Keratinocyte (primary cell): ENCODE results near the gene LMNA. TPM values are rescaled to one million over a fixed set of nuclear protein-coding genes. Genes with fewer than 3 reads are reported as not detected.

Experiments
- DNase-seq: peaks from one replicate; pipeline ENCODE4 v3.0.0-alpha.2; 2011; ENCODE audit warnings: low read depth, missing footprints, low spot score
- FAIRE-seq: peaks from 2 replicates; lab custom pipeline; 2011; peaks lifted over from hg19 to GRCh38; lab: Jason Lieb, UNC
- H2AFZ ChIP-seq: 2 replicates; pipeline ENCODE4 v1.6.0; 2012; ENCODE audit warnings: low read length, control low read depth, inconsistent platforms; ENCODE audit not compliant: control insufficient read depth
- H3K27ac ChIP-seq: 2 replicates; pipeline ENCODE4 v1.5.1; 2011; ENCODE audit warnings: low read length; ENCODE audit not compliant: control insufficient read depth, insufficient read depth
- H3K27me3 ChIP-seq: 3 replicates; pipeline ENCODE4 v1.6.0; 2011; ENCODE audit warnings: low read length; ENCODE audit not compliant: control insufficient read depth, insufficient read depth; ENCODE audit errors: extremely low read depth
- H3K36me3 ChIP-seq, 2 experiments: 2 replicates in 1 of 2; 3 replicates in 1 of 2; pipeline ENCODE4 v1.5.1; 2011; ENCODE audit warnings: low read length in 2 of 2, mild to moderate bottlenecking in 1 of 2; ENCODE audit not compliant: control insufficient read depth in 2 of 2, insufficient read depth in 2 of 2; ENCODE audit errors: extremely low read depth in 1 of 2
- H3K4me1 ChIP-seq: 3 replicates; pipeline ENCODE4 v1.5.1; 2011; ENCODE audit warnings: low read length; ENCODE audit not compliant: control insufficient read depth, insufficient read depth; ENCODE audit errors: extremely low read depth
- H3K4me2 ChIP-seq: 3 replicates; pipeline ENCODE4 v1.6.0; 2011; ENCODE audit warnings: low read depth, low read length; ENCODE audit not compliant: control insufficient read depth, insufficient read depth; ENCODE audit errors: extremely low read depth
- H3K4me3 ChIP-seq, 3 experiments: fragments of 200-600 bp in 1 of 3; sonication (generic) in 1 of 3; 2 replicates in 2 of 3; 3 replicates in 1 of 3; pipeline ENCODE4 v1.5.1; 2011 to 2016; ENCODE audit warnings: low read length in 3 of 3, mild to moderate bottlenecking in 3 of 3, control low read depth in 2 of 3, inconsistent platforms in 1 of 3, low read depth in 1 of 3, mixed read lengths in 1 of 3, mixed run types in 1 of 3, moderate library complexity in 1 of 3; ENCODE audit not compliant: control insufficient read depth in 2 of 3, insufficient read depth in 2 of 3; ENCODE audit errors: extremely low read depth in 1 of 3
- H3K79me2 ChIP-seq: 2 replicates; pipeline ENCODE4 v1.6.0; 2012; ENCODE audit warnings: low read length; ENCODE audit not compliant: control insufficient read depth, insufficient read depth
- H3K9ac ChIP-seq: 3 replicates; pipeline ENCODE4 v1.6.0; 2011; ENCODE audit warnings: low read length; ENCODE audit not compliant: control insufficient read depth, insufficient read depth; ENCODE audit errors: extremely low read depth
- H3K9me1 ChIP-seq: 3 replicates; pipeline ENCODE4 v1.6.0; 2011; ENCODE audit warnings: low read length; ENCODE audit not compliant: control insufficient read depth, insufficient read depth; ENCODE audit errors: extremely low read depth
- H3K9me3 ChIP-seq: 2 replicates; pipeline ENCODE4 v1.5.1; 2012; ENCODE audit warnings: low read depth, low read length; ENCODE audit not compliant: control insufficient read depth
- H4K20me1 ChIP-seq: 3 replicates; pipeline ENCODE4 v1.6.0; 2011; ENCODE audit warnings: low read length; ENCODE audit not compliant: control insufficient read depth, insufficient read depth; ENCODE audit errors: extremely low read depth
- CTCF ChIP-seq, 3 experiments: IDR thresholded peaks in 1 of 3; conservative IDR thresholded peaks in 1 of 3; optimal IDR thresholded peaks in 1 of 3; 2 replicates in 2 of 3; 3 replicates in 1 of 3; pipeline versions ENCODE3 to v1.5.1; 2011; ENCODE audit warnings: low read length in 3 of 3, mild to moderate bottlenecking in 3 of 3, moderate library complexity in 2 of 3, control low read depth in 1 of 3, inconsistent platforms in 1 of 3; ENCODE audit not compliant: insufficient read depth in 2 of 3; ENCODE audit errors: extremely low read depth in 1 of 3
- EZH2 ChIP-seq: IDR thresholded peaks from one replicate; pipeline ENCODE4 v1.6.1; 2012; ENCODE audit warnings: inconsistent platforms, mild to moderate bottlenecking, low read length, moderate library complexity
- dilution Hi-C: fragments of 300-500 bp; cut with MboI; formaldehyde crosslinking; loops from one replicate; pipeline ENCODE4 v1.7.0; 2020; ENCODE audit warnings: low sequenced_read_pairs; ENCODE audit not compliant: extremely low pct_ligation_motif_present
- polyA plus RNA-seq, 5 experiments: library from polyadenylated mRNA; depleted of rRNA in 3 of 5; stranded (reverse) in 3 of 5; stranded (forward) in 1 of 5; unstranded in 1 of 5; fragments of >200 nt; gene quantifications; 1 replicate in 1 of 5; 2 replicates in 3 of 5; 3 replicates in 1 of 5; pipeline versions ENCODE4 v1.2.1 to v1.2.3, GENCODE V29; 2011 to 2012; ENCODE audit warnings: missing spikeins in 2 of 5, low read depth in 1 of 5, low replicate concordance in 1 of 5

LMNA gene
- polyA plus RNA-seq, 1 donor (not counting 4 experiments of a cell fraction or from before 2014, with no cell fraction given) = 444 TPM

GRCh38 chr1:156098784-156099183, 15.7 kb upstream of the LMNA start:
- FAIRE-seq = no peak
- H3K27ac ChIP-seq = no peak overlapping the region

DNA sequence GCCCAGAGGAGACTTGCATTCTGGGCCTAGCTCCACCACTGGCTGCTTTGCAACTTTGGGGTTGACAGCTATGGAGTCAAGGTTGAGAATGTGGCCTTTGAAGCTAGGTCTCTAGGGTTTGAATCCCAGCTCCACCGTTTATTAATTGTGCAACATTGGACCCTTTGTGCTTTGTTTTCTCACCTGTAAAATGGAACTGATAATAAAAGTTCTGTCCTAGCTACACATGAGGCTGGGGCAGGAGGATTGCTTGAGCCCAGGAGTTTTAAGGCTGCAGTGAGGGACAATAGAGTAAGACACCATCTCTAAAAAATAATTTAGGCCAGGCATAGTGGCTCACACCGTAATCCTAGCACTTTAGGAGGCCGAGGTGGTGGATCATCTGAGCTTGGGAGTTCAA, 15.2 kb upstream of the LMNA start:
- H3K4me3 ChIP-seq = no peak overlapping the region
- H3K4me2 ChIP-seq = no peak overlapping the region
- dilution Hi-C loops = no loop called here

More at GRCh38 chr1:156098784-156099183, 15.7 kb upstream of the LMNA start:
- no peaks in the 10 kb centered on the region for H3K36me3 ChIP-seq
- H4K20me1 ChIP-seq = no peaks in the 10 kb centered on the region
- peaks cover 2% of the 10 kb centered on the region for H3K9me1 ChIP-seq
- H3K79me2 ChIP-seq = no peaks in the 10 kb centered on the region
- no peak for DNase-seq
- H3K4me2 ChIP-seq = no peak overlapping the region
- H3K9ac ChIP-seq = no peak overlapping the region
- H3K4me3 ChIP-seq = no peak overlapping the region
- peaks cover 56% of the 10 kb centered on the region for H3K4me1 ChIP-seq
- TF ChIP-seq EZH2 (no peak), CTCF (optimal IDR thresholded peaks at IDR 0.05 in 1 of 3, IDR thresholded peaks at IDR 0.05 in 1 of 3, conservative IDR thresholded peaks at IDR 0.05 in 1 of 3; ENCODE audit: extremely low read depth in 1 of 3, insufficient read depth in 2 of 3, low read length in 3 of 3) (no peak)
- no peaks in the 10 kb centered on the region for H3K9me3 ChIP-seq
- dilution Hi-C loops = no loop called here
- H2AFZ ChIP-seq = no peak overlapping the region
- H3K27me3 ChIP-seq = no peaks in the 10 kb centered on the region

More for the DNA sequence above, 15.2 kb upstream of the LMNA start:
- Histone ChIP-seq H3K9me3 (no peaks in the 10 kb centered on the region), H3K36me3 (no peaks in the 10 kb centered on the region), H3K79me2 (no peaks in the 10 kb centered on the region), H3K27me3 (no peaks in the 10 kb centered on the region), H3K9ac (no peak overlapping the region), H3K27ac (no peak overlapping the region), H2AFZ (no peak overlapping the region), H3K4me1 (peaks cover 61% of the 10 kb centered on the region), H4K20me1 (no peaks in the 10 kb centered on the region), H3K9me1 (peaks cover 2% of the 10 kb centered on the region)
- DNase-seq (no peak), FAIRE-seq (no peak)
- TF ChIP-seq CTCF (optimal IDR thresholded peaks at IDR 0.05 in 1 of 3, IDR thresholded peaks at IDR 0.05 in 1 of 3, conservative IDR thresholded peaks at IDR 0.05 in 1 of 3; ENCODE audit: extremely low read depth in 1 of 3, insufficient read depth in 2 of 3, low read length in 3 of 3) = no peak
- TF ChIP-seq EZH2 = no peak
